Neural progenitor cell (in vitro differentiated cells): ENCODE results near the gene DPT. TPM values are rescaled to one million over a fixed set of nuclear protein-coding genes. Genes with fewer than 3 reads are reported as not detected.
A peak's percentile ranks its signal among the peaks of the same experiment; 100 is the strongest.

ENCODE experiments used
- DNase-seq: peaks from one replicate; pipeline ENCODE4 v3.0.0-alpha.2; 2016; ENCODE audit warnings: low spot score
- H2AFZ ChIP-seq: fragments of 200-600 bp; sonication (generic); replicated peaks from 2 replicates; pipeline ENCODE4 v1.6.1; 2016; ENCODE audit warnings: antibody characterized with exemption
- H3F3A ChIP-seq: fragments of 200-600 bp; sonication (generic); 2 replicates; pipeline ENCODE4 v1.6.1; 2016; ENCODE audit warnings: antibody characterized with exemption, low read depth
- H3K27ac ChIP-seq: fragments of 200-600 bp; sonication (generic); 2 replicates; pipeline ENCODE4 v1.5.1; 2016; ENCODE audit warnings: mild to moderate bottlenecking
- H3K27me3 ChIP-seq: fragments of 200-600 bp; sonication (generic); 2 replicates; pipeline ENCODE4 v1.6.1; 2016; ENCODE audit warnings: mild to moderate bottlenecking, moderate library complexity
- H3K36me3 ChIP-seq: fragments of 200-600 bp; sonication (generic); 2 replicates; pipeline ENCODE4 v1.5.1; 2016
- H3K4me1 ChIP-seq: fragments of 200-600 bp; sonication (generic); 2 replicates; pipeline ENCODE4 v1.6.1; 2016; ENCODE audit warnings: mixed run types
- H3K4me2 ChIP-seq: fragments of 200-600 bp; sonication (generic); 2 replicates; pipeline ENCODE4 v1.6.1; 2016
- H3K4me3 ChIP-seq: fragments of 200-600 bp; sonication (generic); 2 replicates; pipeline ENCODE4 v1.5.1; 2016
- H3K79me2 ChIP-seq: fragments of 200-600 bp; sonication (generic); 2 replicates; pipeline ENCODE4 v1.6.1; 2016; ENCODE audit warnings: low read depth
- H3K9ac ChIP-seq: fragments of 200-600 bp; sonication (generic); 2 replicates; pipeline ENCODE4 v1.6.1; 2016
- H3K9me3 ChIP-seq: fragments of 200-600 bp; sonication (generic); 2 replicates; pipeline ENCODE4 v1.5.1; 2016; ENCODE audit warnings: low read depth
- H4K20me1 ChIP-seq: fragments of 200-600 bp; sonication (generic); 2 replicates; pipeline ENCODE4 v1.6.1; 2016; ENCODE audit warnings: low read depth
- H3K27ac Mint-ChIP-seq: 3 replicates; pipeline ENCODE4 v1.8.0; 2021; ENCODE audit warnings: mixed read lengths
- H3K27me3 Mint-ChIP-seq: 2 replicates; pipeline ENCODE4 v1.8.0; 2022; ENCODE audit warnings: low read depth, mild to moderate bottlenecking, inconsistent platforms, moderate library complexity, mixed read lengths; ENCODE audit not compliant: insufficient read depth
- H3K36me3 Mint-ChIP-seq: 3 replicates; pipeline ENCODE4 v1.8.0; 2021; ENCODE audit warnings: mixed read lengths
- H3K4me1 Mint-ChIP-seq: 3 replicates; pipeline ENCODE4 v1.8.0; 2021; ENCODE audit warnings: mixed read lengths
- H3K4me3 Mint-ChIP-seq: 3 replicates; pipeline ENCODE4 v1.8.0; 2021; ENCODE audit warnings: mild to moderate bottlenecking, moderate library complexity, mixed read lengths
- H3K9me3 Mint-ChIP-seq: 3 replicates; pipeline ENCODE4 v1.8.0; 2020; ENCODE audit warnings: mixed read lengths
- EZH2 ChIP-seq: fragments of 200-600 bp; sonication (generic); IDR thresholded peaks from 2 replicates; pipeline ENCODE4 v1.6.1; 2017; ENCODE audit warnings: antibody characterized with exemption, mild to moderate bottlenecking, moderate library complexity
- EZH2phosphoT487 ChIP-seq: fragments of 200-600 bp; sonication (generic); IDR thresholded peaks from 2 replicates; pipeline ENCODE4 v1.6.1; 2017; ENCODE audit warnings: antibody characterized with exemption
- total RNA-seq: library from RNA; depleted of rRNA; stranded (reverse); fragments of >200 nt; gene quantifications from 2 replicates; pipeline ENCODE4 v1.2.3, GENCODE V29; 2015; ENCODE audit warnings: low replicate concordance
- TF ChIP-seq, protein P1 (sequence below): fragments of 200-600 bp; sonication (generic); IDR thresholded peaks from 2 replicates; pipeline ENCODE4 v1.5.1; 2017; ENCODE audit warnings: antibody characterized with exemption, mild to moderate bottlenecking

The DPT gene
- total RNA-seq, 1 donor from 2014 or later, result not detected

DNA sequence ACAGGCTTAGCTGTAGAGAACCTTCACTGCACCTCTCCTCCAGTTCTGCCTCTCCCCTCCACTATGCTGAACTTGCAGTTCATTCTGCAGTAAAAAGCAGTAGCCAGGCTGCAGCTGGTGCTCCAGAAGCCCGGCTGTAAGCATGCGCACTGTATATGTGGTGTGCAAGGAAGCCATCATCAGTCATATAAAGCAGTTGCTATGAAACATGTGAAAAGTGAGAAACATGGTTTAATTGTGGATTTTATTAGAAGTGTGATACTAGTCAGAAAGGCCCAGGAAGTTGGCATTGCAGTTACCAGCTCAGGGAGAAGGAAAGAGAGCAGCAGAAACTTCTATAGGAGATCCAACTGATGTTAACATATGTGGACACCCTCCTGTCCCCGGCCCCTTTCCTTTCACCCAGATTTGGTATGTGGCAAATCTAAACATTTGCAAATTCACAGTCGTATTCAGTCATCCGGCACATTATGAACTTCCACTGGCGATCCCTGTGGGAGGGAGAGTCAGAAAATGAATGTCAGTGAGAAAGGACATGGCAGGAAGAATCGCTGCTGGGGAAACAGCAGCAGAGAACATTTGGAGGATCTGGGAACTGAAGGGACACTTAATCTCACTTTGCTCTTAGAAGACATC lies 32.8 kb downstream of the DPT start:
- H3K9me3 Mint-ChIP-seq, result no peaks in the 10 kb centered on the region

DNA sequence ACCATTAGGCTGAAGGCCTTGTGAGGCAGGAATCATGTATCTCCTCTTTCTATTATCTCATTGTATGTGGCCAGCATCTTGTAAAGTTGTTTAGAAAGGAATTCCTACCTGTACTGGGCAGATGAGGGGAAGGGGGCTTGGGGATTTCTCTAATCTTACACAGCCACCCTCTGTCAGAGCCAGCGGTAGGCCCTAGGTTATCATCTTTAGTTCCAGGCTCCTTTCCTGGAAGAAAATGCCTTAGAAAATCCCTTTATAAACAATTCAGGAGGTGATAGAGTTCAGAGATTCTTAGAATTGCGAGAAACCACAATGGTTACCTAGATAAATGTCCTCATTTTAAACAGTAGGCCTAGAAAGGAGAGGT lies 35.2 kb downstream of the DPT start:
- Mint-ChIP-seq H3K4me1 (peaks cover 18% of the 10 kb centered on the region), H3K27me3 (peaks cover 2% of the 10 kb centered on the region), H3K9me3 (no peaks in the 10 kb centered on the region), H3K4me3 (no peak overlapping the region), H3K27ac (no peak overlapping the region), H3K36me3 (no peaks in the 10 kb centered on the region)
- Histone ChIP-seq H3K27ac (no peak overlapping the region), H3K4me3 (no peak overlapping the region), H3K4me1 (peaks cover 7% of the 10 kb centered on the region), H3K79me2 (no peaks in the 10 kb centered on the region), H3K4me2 (no peak overlapping the region), H4K20me1 (no peaks in the 10 kb centered on the region), H3K9ac (no peak overlapping the region), H3F3A (no peaks in the 10 kb centered on the region), H3K36me3 (no peaks in the 10 kb centered on the region), H3K9me3 (no peaks in the 10 kb centered on the region), H2AFZ (no peak overlapping the region), H3K27me3 (no peaks in the 10 kb centered on the region)
- DNase-seq, result no peak
- TF ChIP-seq EZH2, result no peak

More for the DNA sequence above, 32.8 kb downstream of the DPT start:
- Histone ChIP-seq H2AFZ (no peak overlapping the region), H3K9me3 (no peaks in the 10 kb centered on the region), H4K20me1 (no peaks in the 10 kb centered on the region), H3K27ac (no peak overlapping the region), H3K36me3 (no peaks in the 10 kb centered on the region), H3K9ac (no peak overlapping the region), H3F3A (no peaks in the 10 kb centered on the region), H3K27me3 (no peaks in the 10 kb centered on the region), H3K4me2 (no peak overlapping the region), H3K4me1 (peaks cover 7% of the 10 kb centered on the region), H3K4me3 (no peak overlapping the region), H3K79me2 (no peaks in the 10 kb centered on the region)
- TF ChIP-seq EZH2 (no peak), EZH2phosphoT487 (no peak)
- TF ChIP-seq, protein P1, sequence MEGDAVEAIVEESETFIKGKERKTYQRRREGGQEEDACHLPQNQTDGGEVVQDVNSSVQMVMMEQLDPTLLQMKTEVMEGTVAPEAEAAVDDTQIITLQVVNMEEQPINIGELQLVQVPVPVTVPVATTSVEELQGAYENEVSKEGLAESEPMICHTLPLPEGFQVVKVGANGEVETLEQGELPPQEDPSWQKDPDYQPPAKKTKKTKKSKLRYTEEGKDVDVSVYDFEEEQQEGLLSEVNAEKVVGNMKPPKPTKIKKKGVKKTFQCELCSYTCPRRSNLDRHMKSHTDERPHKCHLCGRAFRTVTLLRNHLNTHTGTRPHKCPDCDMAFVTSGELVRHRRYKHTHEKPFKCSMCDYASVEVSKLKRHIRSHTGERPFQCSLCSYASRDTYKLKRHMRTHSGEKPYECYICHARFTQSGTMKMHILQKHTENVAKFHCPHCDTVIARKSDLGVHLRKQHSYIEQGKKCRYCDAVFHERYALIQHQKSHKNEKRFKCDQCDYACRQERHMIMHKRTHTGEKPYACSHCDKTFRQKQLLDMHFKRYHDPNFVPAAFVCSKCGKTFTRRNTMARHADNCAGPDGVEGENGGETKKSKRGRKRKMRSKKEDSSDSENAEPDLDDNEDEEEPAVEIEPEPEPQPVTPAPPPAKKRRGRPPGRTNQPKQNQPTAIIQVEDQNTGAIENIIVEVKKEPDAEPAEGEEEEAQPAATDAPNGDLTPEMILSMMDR, result no peak
- Mint-ChIP-seq H3K4me3 (no peak overlapping the region), H3K36me3 (no peaks in the 10 kb centered on the region), H3K4me1 (peaks cover 18% of the 10 kb centered on the region), H3K27ac (peak overlapping the region; percentile 10), H3K27me3 (peaks cover 2% of the 10 kb centered on the region)
- no peak for DNase-seq

DNA sequence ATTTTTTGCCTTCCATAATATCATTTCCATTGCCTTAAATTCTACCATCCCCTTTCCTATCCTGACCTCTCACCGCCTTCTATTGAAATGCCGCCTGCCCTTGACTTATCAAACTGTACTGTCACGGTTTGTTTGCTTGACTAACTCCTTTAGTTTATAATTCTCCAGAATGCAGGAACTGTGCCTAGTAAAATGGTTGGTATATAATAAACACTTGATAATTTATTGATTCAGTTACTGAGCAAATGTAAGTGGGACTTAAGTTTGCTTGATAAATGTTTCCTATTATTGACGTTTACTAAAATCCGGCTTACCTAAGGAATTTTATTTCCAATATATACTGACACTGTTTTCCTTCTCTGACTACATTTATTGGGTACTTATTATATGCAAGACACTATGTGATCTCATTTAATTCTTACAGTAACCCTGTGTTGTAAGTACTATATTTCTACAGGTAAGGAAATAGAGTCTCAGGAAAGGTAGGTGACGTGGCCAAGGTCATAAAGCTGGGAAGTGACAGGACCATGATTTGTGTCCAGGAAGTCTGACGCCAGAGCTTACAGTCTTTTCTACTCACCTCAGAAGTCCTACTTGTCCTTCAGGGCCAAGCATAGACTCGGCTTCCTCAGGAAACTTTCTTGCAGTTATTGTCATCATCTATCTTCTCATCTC lies 35.7 kb downstream of the DPT start:
- DNase-seq, result no peak
- Histone ChIP-seq H3K27ac (no peak overlapping the region), H3K36me3 (no peaks in the 10 kb centered on the region), H3K27me3 (no peaks in the 10 kb centered on the region), H2AFZ (no peak overlapping the region), H3F3A (no peaks in the 10 kb centered on the region), H4K20me1 (no peaks in the 10 kb centered on the region), H3K9ac (no peak overlapping the region), H3K4me1 (peaks cover 6% of the 10 kb centered on the region), H3K4me2 (no peak overlapping the region), H3K9me3 (no peaks in the 10 kb centered on the region), H3K79me2 (no peaks in the 10 kb centered on the region), H3K4me3 (no peak overlapping the region)
- H3K36me3 Mint-ChIP-seq, result no peaks in the 10 kb centered on the region
- H3K9me3 Mint-ChIP-seq, result no peaks in the 10 kb centered on the region
- H3K4me3 Mint-ChIP-seq, result no peak overlapping the region
- TF ChIP-seq EZH2, result no peak
- TF ChIP-seq, protein P1, result no peak
- no peak for TF ChIP-seq EZH2phosphoT487
- H3K27me3 Mint-ChIP-seq, result peaks cover 2% of the 10 kb centered on the region
- H3K27ac Mint-ChIP-seq, result no peak overlapping the region
- H3K4me1 Mint-ChIP-seq, result peaks cover 18% of the 10 kb centered on the region

DNA sequence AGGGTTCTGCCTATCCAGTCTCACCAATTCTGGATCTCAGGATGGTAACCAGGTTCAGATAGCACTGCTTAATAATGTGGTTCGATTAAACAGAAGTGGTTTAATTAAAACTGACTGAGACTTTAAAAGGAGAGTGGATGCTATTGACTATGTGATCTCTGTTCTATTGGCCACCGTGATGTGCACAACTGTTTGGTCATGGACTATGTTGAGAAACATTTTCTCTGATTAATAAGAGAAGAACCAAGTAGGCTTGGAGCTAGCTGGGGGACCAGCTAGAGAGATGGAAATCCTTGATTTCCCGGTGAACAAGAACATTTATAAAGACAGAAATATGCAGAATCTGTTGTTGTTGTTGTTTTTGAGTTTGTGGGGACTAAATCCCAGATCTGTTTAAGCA lies 36.5 kb downstream of the DPT start:
- H3K9me3 Mint-ChIP-seq, result no peaks in the 10 kb centered on the region
- Histone ChIP-seq H3K79me2 (no peaks in the 10 kb centered on the region), H3K4me1 (no peaks in the 10 kb centered on the region), H4K20me1 (no peaks in the 10 kb centered on the region), H2AFZ (no peak overlapping the region), H3K27me3 (no peaks in the 10 kb centered on the region), H3F3A (no peaks in the 10 kb centered on the region), H3K4me3 (no peak overlapping the region), H3K27ac (no peak overlapping the region), H3K9ac (no peak overlapping the region), H3K9me3 (no peaks in the 10 kb centered on the region), H3K4me2 (no peak overlapping the region), H3K36me3 (no peaks in the 10 kb centered on the region)
- no peak for DNase-seq
- H3K36me3 Mint-ChIP-seq, result no peaks in the 10 kb centered on the region
- H3K4me1 Mint-ChIP-seq, result peaks cover 18% of the 10 kb centered on the region
- TF ChIP-seq EZH2 (no peak), EZH2phosphoT487 (no peak)
- TF ChIP-seq, protein P1, result no peak
- no peaks in the 10 kb centered on the region for H3K27me3 Mint-ChIP-seq
- H3K4me3 Mint-ChIP-seq, result no peak overlapping the region
- no peak overlapping the region for H3K27ac Mint-ChIP-seq
